WTC11 (cell line): ENCODE measurements around the gene ARHGAP26.

Experiments used
- CTCF ChIP-seq: fragments of 200-600 bp; IDR thresholded peaks from 2 replicates; pipeline ENCODE4 v1.8.0; 2022; ENCODE audit warnings: antibody characterized with exemption
- ESRRA ChIP-seq: sonication (generic); formaldehyde crosslinking; IDR thresholded peaks from 2 replicates; pipeline ENCODE4 v1.8.1; 2022; ENCODE audit warnings: mild to moderate bottlenecking, missing genetic modification reagents, borderline replicate concordance
- GABPB1 ChIP-seq: sonication (generic); formaldehyde crosslinking; IDR thresholded peaks from 2 replicates; pipeline ENCODE4 v1.8.1; 2023; ENCODE audit warnings: mild to moderate bottlenecking, missing genetic modification reagents
- JAZF1 ChIP-seq: fragments of 250-450 bp; sonication (Bioruptor Pico); IDR thresholded peaks from 2 replicates; pipeline ENCODE4 v1.9.0; 2021; ENCODE audit warnings: moderate library complexity, mild to moderate bottlenecking, inconsistent platforms
- NFYB ChIP-seq: sonication (generic); formaldehyde crosslinking; conservative IDR thresholded peaks from 2 replicates; pipeline ENCODE4 v1.8.0; 2022; ENCODE audit warnings: low read depth, missing genetic modification reagents
- TP53 ChIP-seq: sonication (generic); formaldehyde crosslinking; IDR thresholded peaks from 2 replicates; pipeline ENCODE4 v1.8.1; 2023; ENCODE audit warnings: mild to moderate bottlenecking, missing genetic modification reagents
- ZBTB21 ChIP-seq: sonication (generic); formaldehyde crosslinking; IDR thresholded peaks from 2 replicates; pipeline ENCODE4 v1.8.1; 2023; ENCODE audit warnings: mild to moderate bottlenecking, missing genetic modification reagents, borderline replicate concordance
- ZNF121 ChIP-seq: sonication (generic); formaldehyde crosslinking; IDR thresholded peaks from 2 replicates; pipeline ENCODE4 v1.8.0; 2023; ENCODE audit warnings: missing genetic modification reagents
- TF ChIP-seq, protein P1 (sequence below): sonication (generic); formaldehyde crosslinking; IDR thresholded peaks from 2 replicates; pipeline ENCODE4 v1.8.0; 2022; ENCODE audit warnings: mild to moderate bottlenecking, missing genetic modification reagents
- TF ChIP-seq, protein P2 (sequence below): sonication (generic); formaldehyde crosslinking; IDR thresholded peaks from 2 replicates; pipeline ENCODE4 v1.8.1; 2023; ENCODE audit warnings: mild to moderate bottlenecking, missing genetic modification reagents, moderate library complexity
- TF ChIP-seq, protein P3 (sequence below): sonication (generic); formaldehyde crosslinking; conservative IDR thresholded peaks from 2 replicates; pipeline ENCODE4 v1.8.1; 2023; ENCODE audit warnings: mild to moderate bottlenecking, low read depth, missing genetic modification reagents, moderate library complexity
- TF ChIP-seq, protein P4 (sequence below): sonication (generic); formaldehyde crosslinking; IDR thresholded peaks from 2 replicates; pipeline ENCODE4 v1.8.0; 2023; ENCODE audit warnings: mild to moderate bottlenecking, missing genetic modification reagents
- TF ChIP-seq, protein P5 (sequence below): sonication (generic); formaldehyde crosslinking; IDR thresholded peaks from 2 replicates; pipeline ENCODE4 v1.8.1; 2023; ENCODE audit warnings: mild to moderate bottlenecking, moderate library complexity, missing genetic modification reagents

GRCh38 chr5:142851731-142852130 is 81.6 kb downstream of the ARHGAP26 start:
- TF ChIP-seq GABPB1 (no peak), ZNF121 (CRISPR knock-in tag) (no peak), CTCF (no peak), NFYB (CRISPR knock-in tag) (no peak), JAZF1 (CRISPR knock-in tag) (no peak), ZBTB21 (CRISPR knock-in tag) (no peak), ESRRA (no peak), TP53 (CRISPR knock-in tag) (no peak)
- TF ChIP-seq, protein P1, sequence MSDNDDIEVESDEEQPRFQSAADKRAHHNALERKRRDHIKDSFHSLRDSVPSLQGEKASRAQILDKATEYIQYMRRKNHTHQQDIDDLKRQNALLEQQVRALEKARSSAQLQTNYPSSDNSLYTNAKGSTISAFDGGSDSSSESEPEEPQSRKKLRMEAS (CRISPR knock-in tag), result no peak
- TF ChIP-seq, protein P2, sequence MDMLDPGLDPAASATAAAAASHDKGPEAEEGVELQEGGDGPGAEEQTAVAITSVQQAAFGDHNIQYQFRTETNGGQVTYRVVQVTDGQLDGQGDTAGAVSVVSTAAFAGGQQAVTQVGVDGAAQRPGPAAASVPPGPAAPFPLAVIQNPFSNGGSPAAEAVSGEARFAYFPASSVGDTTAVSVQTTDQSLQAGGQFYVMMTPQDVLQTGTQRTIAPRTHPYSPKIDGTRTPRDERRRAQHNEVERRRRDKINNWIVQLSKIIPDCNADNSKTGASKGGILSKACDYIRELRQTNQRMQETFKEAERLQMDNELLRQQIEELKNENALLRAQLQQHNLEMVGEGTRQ, result no peak
- TF ChIP-seq, protein P3, sequence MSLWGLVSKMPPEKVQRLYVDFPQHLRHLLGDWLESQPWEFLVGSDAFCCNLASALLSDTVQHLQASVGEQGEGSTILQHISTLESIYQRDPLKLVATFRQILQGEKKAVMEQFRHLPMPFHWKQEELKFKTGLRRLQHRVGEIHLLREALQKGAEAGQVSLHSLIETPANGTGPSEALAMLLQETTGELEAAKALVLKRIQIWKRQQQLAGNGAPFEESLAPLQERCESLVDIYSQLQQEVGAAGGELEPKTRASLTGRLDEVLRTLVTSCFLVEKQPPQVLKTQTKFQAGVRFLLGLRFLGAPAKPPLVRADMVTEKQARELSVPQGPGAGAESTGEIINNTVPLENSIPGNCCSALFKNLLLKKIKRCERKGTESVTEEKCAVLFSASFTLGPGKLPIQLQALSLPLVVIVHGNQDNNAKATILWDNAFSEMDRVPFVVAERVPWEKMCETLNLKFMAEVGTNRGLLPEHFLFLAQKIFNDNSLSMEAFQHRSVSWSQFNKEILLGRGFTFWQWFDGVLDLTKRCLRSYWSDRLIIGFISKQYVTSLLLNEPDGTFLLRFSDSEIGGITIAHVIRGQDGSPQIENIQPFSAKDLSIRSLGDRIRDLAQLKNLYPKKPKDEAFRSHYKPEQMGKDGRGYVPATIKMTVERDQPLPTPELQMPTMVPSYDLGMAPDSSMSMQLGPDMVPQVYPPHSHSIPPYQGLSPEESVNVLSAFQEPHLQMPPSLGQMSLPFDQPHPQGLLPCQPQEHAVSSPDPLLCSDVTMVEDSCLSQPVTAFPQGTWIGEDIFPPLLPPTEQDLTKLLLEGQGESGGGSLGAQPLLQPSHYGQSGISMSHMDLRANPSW, result no peak
- TF ChIP-seq, protein P4, sequence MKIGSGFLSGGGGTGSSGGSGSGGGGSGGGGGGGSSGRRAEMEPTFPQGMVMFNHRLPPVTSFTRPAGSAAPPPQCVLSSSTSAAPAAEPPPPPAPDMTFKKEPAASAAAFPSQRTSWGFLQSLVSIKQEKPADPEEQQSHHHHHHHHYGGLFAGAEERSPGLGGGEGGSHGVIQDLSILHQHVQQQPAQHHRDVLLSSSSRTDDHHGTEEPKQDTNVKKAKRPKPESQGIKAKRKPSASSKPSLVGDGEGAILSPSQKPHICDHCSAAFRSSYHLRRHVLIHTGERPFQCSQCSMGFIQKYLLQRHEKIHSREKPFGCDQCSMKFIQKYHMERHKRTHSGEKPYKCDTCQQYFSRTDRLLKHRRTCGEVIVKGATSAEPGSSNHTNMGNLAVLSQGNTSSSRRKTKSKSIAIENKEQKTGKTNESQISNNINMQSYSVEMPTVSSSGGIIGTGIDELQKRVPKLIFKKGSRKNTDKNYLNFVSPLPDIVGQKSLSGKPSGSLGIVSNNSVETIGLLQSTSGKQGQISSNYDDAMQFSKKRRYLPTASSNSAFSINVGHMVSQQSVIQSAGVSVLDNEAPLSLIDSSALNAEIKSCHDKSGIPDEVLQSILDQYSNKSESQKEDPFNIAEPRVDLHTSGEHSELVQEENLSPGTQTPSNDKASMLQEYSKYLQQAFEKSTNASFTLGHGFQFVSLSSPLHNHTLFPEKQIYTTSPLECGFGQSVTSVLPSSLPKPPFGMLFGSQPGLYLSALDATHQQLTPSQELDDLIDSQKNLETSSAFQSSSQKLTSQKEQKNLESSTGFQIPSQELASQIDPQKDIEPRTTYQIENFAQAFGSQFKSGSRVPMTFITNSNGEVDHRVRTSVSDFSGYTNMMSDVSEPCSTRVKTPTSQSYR, result no peak
- TF ChIP-seq, protein P5, sequence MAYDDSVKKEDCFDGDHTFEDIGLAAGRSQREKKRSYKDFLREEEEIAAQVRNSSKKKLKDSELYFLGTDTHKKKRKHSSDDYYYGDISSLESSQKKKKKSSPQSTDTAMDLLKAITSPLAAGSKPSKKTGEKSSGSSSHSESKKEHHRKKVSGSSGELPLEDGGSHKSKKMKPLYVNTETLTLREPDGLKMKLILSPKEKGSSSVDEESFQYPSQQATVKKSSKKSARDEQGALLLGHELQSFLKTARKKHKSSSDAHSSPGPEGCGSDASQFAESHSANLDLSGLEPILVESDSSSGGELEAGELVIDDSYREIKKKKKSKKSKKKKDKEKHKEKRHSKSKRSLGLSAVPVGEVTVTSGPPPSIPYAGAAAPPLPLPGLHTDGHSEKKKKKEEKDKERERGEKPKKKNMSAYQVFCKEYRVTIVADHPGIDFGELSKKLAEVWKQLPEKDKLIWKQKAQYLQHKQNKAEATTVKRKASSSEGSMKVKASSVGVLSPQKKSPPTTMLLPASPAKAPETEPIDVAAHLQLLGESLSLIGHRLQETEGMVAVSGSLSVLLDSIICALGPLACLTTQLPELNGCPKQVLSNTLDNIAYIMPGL (CRISPR knock-in tag), result no peak
